GM12874 (cell line): ENCODE results near the gene C12orf56.

Source experiments
- CTCF ChIP-seq: IDR thresholded peaks from 2 replicates; pipeline ENCODE4 v1.5.1; 2011; ENCODE audit warnings: low read depth, mild to moderate bottlenecking, control low read depth, low read length, moderate library complexity; ENCODE audit not compliant: insufficient read depth

C12orf56 gene

GRCh38 chr12:64419696-64420095 is 29.1 kb upstream of the C12orf56 start:
- no peak for TF ChIP-seq CTCF

- no peak for TF ChIP-seq CTCF
Observed at GRCh38 chr12:64418209-64418608, 27.7 kb upstream of the C12orf56 start.

GRCh38 chr12:64413884-64414283 is 23.3 kb upstream of the C12orf56 start:
- no peak for TF ChIP-seq CTCF

- TF ChIP-seq CTCF, result no peak
Observed at GRCh38 chr12:64412459-64412858, 21.9 kb upstream of the C12orf56 start.

GRCh38 chr12:64411427-64411826 is 20.9 kb upstream of the C12orf56 start:
- no peak for TF ChIP-seq CTCF

GRCh38 chr12:64407342-64408223 is 17.0 kb upstream of the C12orf56 start:
- TF ChIP-seq CTCF, result no peak

- TF ChIP-seq CTCF, result no peak
Observed at GRCh38 chr12:64404470-64405256, 14.1 kb upstream of the C12orf56 start.
